Tibial nerve (tissue), 4 donors: Measurements from ENCODE around the gene DIP2A.

Experiments
- EP300 ChIP-seq, 2 donors: sonication (generic); formaldehyde crosslinking; IDR thresholded peaks; one replicate each; pipeline ENCODE4 v1.6.1; 2017; ENCODE audit warnings: antibody characterized with exemption in 2 of 2, mild to moderate bottlenecking in 1 of 2
- TF ChIP-seq, protein P1 (sequence below), 5 experiments: fragments of 200-600 bp in 3 of 5; fragments of 450-650 bp in 2 of 5; sonication (generic) in 3 of 5; IDR thresholded peaks; one replicate each; pipeline ENCODE4 v1.5.1; 2016 to 2019; ENCODE audit warnings: antibody characterized with exemption in 5 of 5, mild to moderate bottlenecking in 3 of 5, moderate library complexity in 2 of 5

DNA sequence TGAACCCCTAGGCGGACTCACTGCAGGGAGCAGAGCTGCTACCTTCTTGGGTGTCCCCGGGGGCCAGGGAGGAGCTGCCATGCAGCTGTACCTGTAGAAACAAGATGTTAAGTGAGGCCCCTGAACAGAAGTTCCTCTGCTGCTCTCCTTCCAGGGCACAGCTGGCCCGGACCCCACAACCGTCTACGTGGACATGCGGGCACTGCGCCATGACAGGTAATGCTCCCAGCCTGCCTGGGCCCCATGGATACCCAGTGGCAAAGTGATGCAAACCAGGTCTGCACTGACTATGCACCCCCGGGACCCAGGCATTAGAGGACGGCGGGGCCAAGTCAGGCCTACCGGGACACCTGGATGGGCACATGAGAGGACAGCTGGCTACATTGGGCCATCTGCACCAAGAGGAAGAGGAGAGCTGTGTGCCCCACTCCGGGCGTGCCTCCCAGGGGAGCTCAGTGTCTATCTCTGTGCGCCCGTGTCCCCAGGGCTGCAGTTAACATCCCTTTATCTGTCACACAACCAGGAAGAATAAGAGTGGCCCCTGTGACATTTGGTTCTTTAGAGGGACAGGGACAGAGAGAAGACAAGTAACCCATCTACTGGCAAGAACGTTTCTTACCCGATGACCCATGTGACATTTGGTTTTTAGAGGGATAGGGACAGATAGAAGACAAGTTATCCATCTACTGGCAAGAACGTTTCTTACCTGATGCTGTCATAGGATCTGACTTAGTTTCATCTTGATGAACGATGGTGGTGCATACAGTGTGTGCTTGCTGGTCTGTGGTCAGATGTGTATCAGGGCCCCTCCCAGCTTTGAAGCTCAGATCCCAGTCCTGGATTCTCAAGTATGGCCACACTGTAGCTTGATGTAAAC is 102.1 kb downstream of the DIP2A start:
- TF ChIP-seq EP300 (IDR thresholded peaks at IDR 0.05), result no peak
- TF ChIP-seq, protein P1, sequence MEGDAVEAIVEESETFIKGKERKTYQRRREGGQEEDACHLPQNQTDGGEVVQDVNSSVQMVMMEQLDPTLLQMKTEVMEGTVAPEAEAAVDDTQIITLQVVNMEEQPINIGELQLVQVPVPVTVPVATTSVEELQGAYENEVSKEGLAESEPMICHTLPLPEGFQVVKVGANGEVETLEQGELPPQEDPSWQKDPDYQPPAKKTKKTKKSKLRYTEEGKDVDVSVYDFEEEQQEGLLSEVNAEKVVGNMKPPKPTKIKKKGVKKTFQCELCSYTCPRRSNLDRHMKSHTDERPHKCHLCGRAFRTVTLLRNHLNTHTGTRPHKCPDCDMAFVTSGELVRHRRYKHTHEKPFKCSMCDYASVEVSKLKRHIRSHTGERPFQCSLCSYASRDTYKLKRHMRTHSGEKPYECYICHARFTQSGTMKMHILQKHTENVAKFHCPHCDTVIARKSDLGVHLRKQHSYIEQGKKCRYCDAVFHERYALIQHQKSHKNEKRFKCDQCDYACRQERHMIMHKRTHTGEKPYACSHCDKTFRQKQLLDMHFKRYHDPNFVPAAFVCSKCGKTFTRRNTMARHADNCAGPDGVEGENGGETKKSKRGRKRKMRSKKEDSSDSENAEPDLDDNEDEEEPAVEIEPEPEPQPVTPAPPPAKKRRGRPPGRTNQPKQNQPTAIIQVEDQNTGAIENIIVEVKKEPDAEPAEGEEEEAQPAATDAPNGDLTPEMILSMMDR (IDR thresholded peaks at IDR 0.05), result no peak
